ENCODE measurements around the gene LRRC3B. TPM values are rescaled to one million over a fixed set of nuclear protein-coding genes. Genes with fewer than 3 reads are reported as not detected.

LRRC3B gene
- total RNA-seq, 1 experiment from 2014 or later: not detected

GRCh38 chr3:26708501-26708900 is 85.9 kb downstream of the LRRC3B start:
- DNase-seq (ENCODE audit: low spot score): no peak

- peak; percentile 10 for DNase-seq (ENCODE audit: low spot score)
Observed at GRCh38 chr3:26712211-26713026, 89.8 kb downstream of the LRRC3B start.

GRCh38 chr3:26713091-26713490 is 90.5 kb downstream of the LRRC3B start:
- DNase-seq (ENCODE audit: low spot score): no peak

- DNase-seq (ENCODE audit: low spot score): no peak
Observed at GRCh38 chr3:26714485-26714884, 91.9 kb downstream of the LRRC3B start.

- no peak for DNase-seq (ENCODE audit: low spot score)
Observed at GRCh38 chr3:26715431-26715830, 92.9 kb downstream of the LRRC3B start.

GRCh38 chr3:26718315-26718714 is 95.7 kb downstream of the LRRC3B start:
- DNase-seq (ENCODE audit: low spot score): no peak

GRCh38 chr3:26719134-26719533 is 96.6 kb downstream of the LRRC3B start:
- DNase-seq (ENCODE audit: low spot score): no peak

- DNase-seq (ENCODE audit: low spot score): no peak
Observed at GRCh38 chr3:26721047-26721446, 98.5 kb downstream of the LRRC3B start.

- no peak for DNase-seq (ENCODE audit: low spot score)
Observed at GRCh38 chr3:26731843-26732242, 109.3 kb downstream of the LRRC3B start.

GRCh38 chr3:26750263-26750662 is 127.7 kb downstream of the LRRC3B start:
- no peak for DNase-seq (ENCODE audit: low spot score)

GRCh38 chr3:26752466-26752865 is 129.9 kb downstream of the LRRC3B start:
- no peak for DNase-seq (ENCODE audit: low spot score)

GRCh38 chr3:26753095-26753494 is 130.5 kb downstream of the LRRC3B start:
- DNase-seq (ENCODE audit: low spot score): no peak

GRCh38 chr3:26757978-26758377 is 135.4 kb downstream of the LRRC3B start:
- no peak for DNase-seq (ENCODE audit: low spot score)

Data from H4 (cell line).